HepG2 (cell line): ENCODE results near the gene FBXW2. TPM values are rescaled to one million over a fixed set of nuclear protein-coding genes. Genes with fewer than 3 reads are reported as not detected.
A peak's percentile ranks its signal among the peaks of the same experiment; 100 is the strongest.

Experiments used
- AKAP8 ChIP-seq: sonication (generic); formaldehyde crosslinking; IDR thresholded peaks from 2 replicates; pipeline ENCODE4 v1.5.1; 2020; ENCODE audit warnings: mild to moderate bottlenecking, missing genetic modification reagents
- BHLHE40 ChIP-seq: IDR thresholded peaks from 2 replicates; pipeline ENCODE4 v1.6.1; 2011; ENCODE audit warnings: low read length, improper control_type of control experiment
- CREB1 ChIP-seq, 2 experiments: fragments of 450-650 bp in 1 of 2; IDR thresholded peaks; 2 replicates each; pipeline ENCODE4 v1.6.1; 2016 to 2017; ENCODE audit warnings: control low read depth in 1 of 2, mild to moderate bottlenecking in 1 of 2, missing compliant biosample characterization in 1 of 2, missing genetic modification characterization in 1 of 2
- DRAP1 ChIP-seq: IDR thresholded peaks from 2 replicates; pipeline ENCODE4 v1.6.1; 2016; ENCODE audit warnings: missing genetic modification reagents, missing compliant biosample characterization
- FIP1L1 ChIP-seq: fragments of 200-400 bp; formaldehyde crosslinking; IDR thresholded peaks from 2 replicates; pipeline ENCODE4 v1.6.1; 2018; ENCODE audit warnings: low read depth, mild to moderate bottlenecking, low read length, moderate library complexity, borderline replicate concordance; ENCODE audit not compliant: insufficient read depth
- HNF1B ChIP-seq: sonication (generic); formaldehyde crosslinking; IDR thresholded peaks from 2 replicates; pipeline ENCODE4 v1.5.1; 2020; ENCODE audit warnings: mild to moderate bottlenecking, moderate library complexity, missing genetic modification reagents
- IKZF4 ChIP-seq: sonication (generic); formaldehyde crosslinking; IDR thresholded peaks from 2 replicates; pipeline ENCODE4 v1.5.1; 2020; ENCODE audit warnings: borderline replicate concordance, mild to moderate bottlenecking, low read depth, missing genetic modification reagents; ENCODE audit errors: not compliant biosample characterization
- NFKBIZ ChIP-seq: IDR thresholded peaks from 2 replicates; pipeline ENCODE4 v1.6.1; 2018; ENCODE audit warnings: missing genetic modification reagents, missing compliant biosample characterization
- POLR2AphosphoS2 ChIP-seq: IDR thresholded peaks from 2 replicates; pipeline ENCODE4 v1.6.1; 2011; ENCODE audit warnings: low read depth, low read length, improper control_type of control experiment
- RAD51 ChIP-seq: fragments of 450-650 bp; IDR thresholded peaks from 2 replicates; pipeline ENCODE4 v1.6.1; 2016; ENCODE audit warnings: borderline replicate concordance
- SAP130 ChIP-seq: IDR thresholded peaks from 2 replicates; pipeline ENCODE4 v1.6.1; 2016; ENCODE audit warnings: low read depth
- SMAD1 ChIP-seq: sonication (generic); formaldehyde crosslinking; IDR thresholded peaks from 2 replicates; pipeline ENCODE4 v1.4.0; 2020; ENCODE audit warnings: missing genetic modification reagents, low read depth, mild to moderate bottlenecking, borderline replicate concordance
- STAG1 ChIP-seq: sonication (generic); formaldehyde crosslinking; IDR thresholded peaks from 2 replicates; pipeline ENCODE4 v1.4.0; 2020; ENCODE audit warnings: missing genetic modification reagents
- YEATS4 ChIP-seq: sonication (generic); formaldehyde crosslinking; IDR thresholded peaks from 2 replicates; pipeline ENCODE4 v1.4.0; 2020; ENCODE audit warnings: missing genetic modification reagents, borderline replicate concordance
- ZBTB20 ChIP-seq: sonication (generic); formaldehyde crosslinking; IDR thresholded peaks from 2 replicates; pipeline ENCODE4 v1.8.1; 2023; ENCODE audit warnings: missing genetic modification reagents, low read depth, mild to moderate bottlenecking, borderline replicate concordance
- ZNF232 ChIP-seq: sonication (generic); formaldehyde crosslinking; IDR thresholded peaks from 2 replicates; pipeline ENCODE4 v1.4.0; 2020; ENCODE audit warnings: missing genetic modification reagents, borderline replicate concordance
- ZNF354B ChIP-seq: sonication (generic); formaldehyde crosslinking; IDR thresholded peaks from 2 replicates; pipeline ENCODE4 v1.8.0; 2022; ENCODE audit warnings: mild to moderate bottlenecking, missing genetic modification reagents
- ZNF367 ChIP-seq: sonication (generic); formaldehyde crosslinking; IDR thresholded peaks from 2 replicates; pipeline ENCODE4 v1.4.0; 2020; ENCODE audit warnings: missing genetic modification reagents, borderline replicate concordance
- ZNF383 ChIP-seq: sonication (generic); formaldehyde crosslinking; IDR thresholded peaks from 2 replicates; pipeline ENCODE4 v1.4.0; 2020; ENCODE audit warnings: missing genetic modification reagents, mild to moderate bottlenecking, borderline replicate concordance
- ZNF552 ChIP-seq: sonication (generic); formaldehyde crosslinking; IDR thresholded peaks from 2 replicates; pipeline ENCODE4 v1.9.0; 2022; ENCODE audit warnings: missing genetic modification reagents, mild to moderate bottlenecking, borderline replicate concordance
- ZNF691 ChIP-seq: sonication (generic); formaldehyde crosslinking; IDR thresholded peaks from 2 replicates; pipeline ENCODE4 v1.4.0; 2020; ENCODE audit warnings: missing genetic modification reagents, low read depth, mild to moderate bottlenecking, borderline replicate concordance
- ZNF703 ChIP-seq: sonication (generic); formaldehyde crosslinking; IDR thresholded peaks from 2 replicates; pipeline ENCODE4 v1.5.1; 2020; ENCODE audit warnings: missing genetic modification reagents, mild to moderate bottlenecking, moderate library complexity, borderline replicate concordance
- polyA plus RNA-seq, 8 experiments: library from polyadenylated mRNA; depleted of rRNA in 3 of 8; stranded (reverse) in 7 of 8; unstranded in 1 of 8; fragments of >200 nt; fragmentation: Illumina TruSeq in 4 of 8; extraction: Trizol in 4 of 8; gene quantifications; 2 replicates each; pipeline versions ENCODE4 v1.2.1 to v1.2.3, GENCODE V29; 2011 to 2016; ENCODE audit warnings: low read depth in 4 of 8, missing spikeins in 1 of 8, mixed read lengths in 1 of 8; ENCODE audit not compliant: insufficient read depth in 1 of 8
- total RNA-seq, 5 experiments: library from RNA; depleted of rRNA; stranded (reverse); fragments of >200 nt; fragmentation: Illumina TruSeq; extraction: Trizol; gene quantifications; 2 replicates each; pipeline ENCODE4 v1.2.3, GENCODE V29; 2016; ENCODE audit warnings: low read depth in 1 of 5
- TF ChIP-seq, protein P1 (sequence below): sonication (generic); formaldehyde crosslinking; IDR thresholded peaks from 2 replicates; pipeline ENCODE4 v1.8.1; 2023; ENCODE audit warnings: mild to moderate bottlenecking, moderate library complexity, missing genetic modification reagents
- TF ChIP-seq, protein P2 (sequence below): sonication (generic); formaldehyde crosslinking; IDR thresholded peaks from 2 replicates; pipeline ENCODE4 v1.5.1; 2020; ENCODE audit warnings: missing genetic modification reagents, mild to moderate bottlenecking, borderline replicate concordance

The FBXW2 gene
- total and polyA plus RNA-seq, 2 of the 13 experiments (the other 11 are each of a cell fraction or from before 2014, with no cell fraction given), result 35.4 to 43.1 TPM

DNA sequence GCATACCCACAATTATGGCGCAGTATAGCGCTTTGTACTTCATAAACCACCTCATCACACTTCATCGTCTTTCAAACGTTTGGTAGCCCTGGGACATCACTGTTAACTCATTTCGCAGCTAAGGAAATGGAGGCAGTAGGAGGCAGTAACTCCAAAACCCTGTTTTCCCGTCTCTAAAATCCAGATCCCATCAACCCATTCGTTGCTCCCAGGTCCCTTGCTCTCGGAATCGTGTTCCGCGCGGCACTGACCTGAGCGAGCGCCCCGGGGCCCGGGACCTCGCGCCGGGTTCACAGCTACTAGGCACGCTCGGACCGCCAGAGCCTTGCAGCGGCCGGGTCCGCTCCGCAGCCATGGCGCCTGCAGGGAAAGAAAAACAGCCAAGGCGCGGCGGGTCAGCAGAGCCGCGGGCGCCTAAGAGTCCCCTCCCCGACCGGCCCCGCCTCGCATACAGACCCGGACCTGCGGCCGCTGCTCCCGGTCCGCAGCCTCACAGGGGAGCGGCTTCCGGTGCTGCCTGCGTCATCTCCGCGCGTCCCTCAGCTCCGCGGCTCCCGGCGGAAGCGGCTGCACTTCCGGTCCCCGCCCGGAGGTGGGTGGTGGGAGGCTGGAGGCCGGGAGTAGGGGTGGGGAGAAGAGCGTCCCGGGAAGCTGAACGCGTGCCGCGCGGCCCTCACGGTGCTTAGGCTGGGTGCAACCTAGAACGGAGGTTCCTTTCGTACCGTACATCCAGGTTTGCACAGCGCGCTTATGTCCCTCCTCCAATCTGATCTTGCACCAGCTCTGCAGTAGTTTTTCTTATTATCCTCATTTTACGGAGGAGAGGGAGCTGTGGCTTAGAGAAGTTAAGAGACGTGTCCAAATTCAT, at the start of gene FBXW2 (continued):
- TF ChIP-seq YEATS4 (CRISPR knock-in tag) (peak; percentile 94), ZNF552 (no peak), HNF1B (CRISPR knock-in tag) (peak; percentile 87), ZNF354B (peak; percentile 31; the same call in 1 of the 2 replicates), ZBTB20 (CRISPR knock-in tag) (0 out of 2 replicates have a peak, but pooled peaks have one; percentile 22), ZNF383 (CRISPR knock-in tag) (no peak), STAG1 (peak; percentile 21; the same call in 1 of the 2 replicates), ZNF703 (CRISPR knock-in tag) (peak; percentile 25; the same call in 1 of the 2 replicates), POLR2AphosphoS2 (no peak), NFKBIZ (CRISPR knock-in tag) (peak; percentile 83; the same call in 1 of the 2 replicates), RAD51 (no peak), ZNF232 (CRISPR knock-in tag) (peak; percentile 53; the same call in 1 of the 2 replicates), CREB1 (IDR thresholded peaks at IDR 0.05) (peak; percentile 93), CREB1 (CRISPR knock-in tag; IDR thresholded peaks at IDR 0.05) (peak; percentile 98), IKZF4 (CRISPR knock-in tag) (peak; percentile 88), AKAP8 (CRISPR knock-in tag) (peak; percentile 82; the same call in 1 of the 2 replicates), ZNF367 (no peak), BHLHE40 (peak; percentile 74), FIP1L1 (no peak), SMAD1 (no peak; the same call in 1 of the 2 replicates), ZNF691 (CRISPR knock-in tag) (peak; percentile 83; the same call in 1 of the 2 replicates), SAP130 (peak; percentile 96), DRAP1 (peak; percentile 85)
- TF ChIP-seq, protein P1, sequence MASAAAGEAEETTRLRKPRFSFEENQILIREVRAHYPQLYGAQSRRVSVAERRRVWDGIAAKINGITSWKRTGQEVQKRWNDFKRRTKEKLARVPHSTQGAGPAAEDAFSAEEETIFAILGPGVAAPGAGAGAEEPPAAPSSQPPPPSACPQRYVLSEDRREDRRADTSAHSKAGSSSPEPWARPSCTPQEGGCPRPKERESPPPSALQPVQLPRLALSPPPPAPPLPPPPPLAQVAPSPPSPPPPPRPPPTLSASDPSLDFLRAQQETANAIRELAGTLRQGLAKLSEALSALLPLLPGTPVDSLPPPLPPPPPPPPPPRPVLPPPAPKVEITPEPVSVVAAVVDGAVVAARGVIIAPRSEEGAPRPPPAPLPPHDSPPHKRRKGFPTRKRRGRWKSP, result peak; percentile 67
- TF ChIP-seq, protein P2, sequence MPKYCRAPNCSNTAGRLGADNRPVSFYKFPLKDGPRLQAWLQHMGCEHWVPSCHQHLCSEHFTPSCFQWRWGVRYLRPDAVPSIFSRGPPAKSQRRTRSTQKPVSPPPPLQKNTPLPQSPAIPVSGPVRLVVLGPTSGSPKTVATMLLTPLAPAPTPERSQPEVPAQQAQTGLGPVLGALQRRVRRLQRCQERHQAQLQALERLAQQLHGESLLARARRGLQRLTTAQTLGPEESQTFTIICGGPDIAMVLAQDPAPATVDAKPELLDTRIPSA, result no peak
